Spinal cord (tissue), 10 donors: ENCODE results near the gene CAMK1. TPM values are rescaled to one million over a fixed set of nuclear protein-coding genes. Genes with fewer than 3 reads are reported as not detected.

ENCODE experiments used
- DNase-seq, 6 donors: peaks; one replicate each; pipeline versions ENCODE4 v3.0.0 to v3.0.0-alpha.2; 2013 to 2015; ENCODE audit warnings: low spot score in 6 of 6, low read depth in 4 of 6
- H3K27ac ChIP-seq: one replicate; pipeline ENCODE4 v1.5.1; 2013; ENCODE audit warnings: low read depth, low read length, control low read depth
- H3K27me3 ChIP-seq: one replicate; pipeline ENCODE4 v1.6.1; 2013; ENCODE audit warnings: low read length; ENCODE audit not compliant: control insufficient read depth, insufficient read depth
- H3K36me3 ChIP-seq: one replicate; pipeline ENCODE4 v1.6.1; 2013; ENCODE audit warnings: low read length; ENCODE audit not compliant: control insufficient read depth, insufficient read depth
- H3K4me1 ChIP-seq: one replicate; pipeline ENCODE4 v1.6.1; 2013; ENCODE audit warnings: low read length; ENCODE audit not compliant: control insufficient read depth, insufficient read depth
- H3K4me3 ChIP-seq: one replicate; pipeline ENCODE4 v1.5.1; 2013; ENCODE audit warnings: low read depth, low read length, control low read depth
- H3K9me3 ChIP-seq: one replicate; pipeline ENCODE4 v1.6.1; 2013; ENCODE audit warnings: low read length; ENCODE audit not compliant: control insufficient read depth, insufficient read depth
- WGBS: methylation state at CpG from one replicate; pipeline ENCODE4 v1.1.5; 2013; ENCODE audit warnings: missing lambda C conversion rate; ENCODE audit not compliant: insufficient coverage; 5-methylcytosine and 5-hydroxymethylcytosine counted together
- polyA plus RNA-seq, 2 donors: library from polyadenylated mRNA; unstranded; fragments of 120-200 nt; gene quantifications; one replicate each; pipeline ENCODE4 v1.2.1, GENCODE V29; 2013; ENCODE audit not compliant: insufficient read length in 2 of 2
- total RNA-seq, 2 donors: library from RNA; depleted of rRNA in 1 of 2; stranded (reverse); fragments of 120-200 nt in 1 of 2; fragments of >200 nt in 1 of 2; gene quantifications; one replicate each; pipeline versions ENCODE4 v1.2.3 to v1.2.4, GENCODE V29; 2013 to 2014
- donor health status: healthy.

CAMK1 gene
- total and polyA plus RNA-seq, 4 donors: 36.3 to 64.4 (median 43.2) TPM

GRCh38 chr3:9762871-9763270 is 6.9 kb downstream of the CAMK1 start:
- H3K27ac ChIP-seq: no peak overlapping the region
- H3K4me1 ChIP-seq: peaks cover 9% of the 10 kb centered on the region
- peaks cover 76% of the 10 kb centered on the region for H3K36me3 ChIP-seq
- H3K4me3 ChIP-seq: no peak overlapping the region
- H3K27me3 ChIP-seq: no peaks in the 10 kb centered on the region
- no peak for DNase-seq
- no peaks in the 10 kb centered on the region for H3K9me3 ChIP-seq
- WGBS: 89% methylated on average over 8 of the region's 8 CpGs

DNA sequence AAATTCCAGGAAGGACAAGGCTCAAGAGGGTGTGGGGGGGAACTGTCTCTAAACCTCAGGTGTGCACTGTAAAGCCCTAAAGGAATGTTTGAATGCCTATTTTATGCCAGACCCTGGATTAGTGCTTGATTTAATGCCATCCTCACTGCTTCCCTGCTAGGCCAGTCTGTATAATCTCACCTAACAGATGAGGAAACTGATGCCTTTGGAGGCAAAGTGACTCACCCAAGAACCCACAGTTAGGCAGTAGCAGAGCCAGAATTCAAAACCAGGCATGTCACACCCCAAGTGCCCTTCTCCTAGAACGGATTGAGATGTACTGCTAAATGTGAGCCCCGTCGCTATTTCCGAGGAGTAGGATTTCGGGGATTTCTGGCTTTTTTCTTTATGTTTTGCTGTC is 7.8 kb downstream of the CAMK1 start:
- Histone ChIP-seq H3K4me3 (no peak overlapping the region), H3K27me3 (no peaks in the 10 kb centered on the region), H3K9me3 (no peaks in the 10 kb centered on the region), H3K27ac (no peak overlapping the region), H3K36me3 (peaks cover 79% of the 10 kb centered on the region), H3K4me1 (peaks cover 5% of the 10 kb centered on the region)
- WGBS: no CpG with 5 or more reads among the region's 5 CpGs
- DNase-seq: no peak

DNA sequence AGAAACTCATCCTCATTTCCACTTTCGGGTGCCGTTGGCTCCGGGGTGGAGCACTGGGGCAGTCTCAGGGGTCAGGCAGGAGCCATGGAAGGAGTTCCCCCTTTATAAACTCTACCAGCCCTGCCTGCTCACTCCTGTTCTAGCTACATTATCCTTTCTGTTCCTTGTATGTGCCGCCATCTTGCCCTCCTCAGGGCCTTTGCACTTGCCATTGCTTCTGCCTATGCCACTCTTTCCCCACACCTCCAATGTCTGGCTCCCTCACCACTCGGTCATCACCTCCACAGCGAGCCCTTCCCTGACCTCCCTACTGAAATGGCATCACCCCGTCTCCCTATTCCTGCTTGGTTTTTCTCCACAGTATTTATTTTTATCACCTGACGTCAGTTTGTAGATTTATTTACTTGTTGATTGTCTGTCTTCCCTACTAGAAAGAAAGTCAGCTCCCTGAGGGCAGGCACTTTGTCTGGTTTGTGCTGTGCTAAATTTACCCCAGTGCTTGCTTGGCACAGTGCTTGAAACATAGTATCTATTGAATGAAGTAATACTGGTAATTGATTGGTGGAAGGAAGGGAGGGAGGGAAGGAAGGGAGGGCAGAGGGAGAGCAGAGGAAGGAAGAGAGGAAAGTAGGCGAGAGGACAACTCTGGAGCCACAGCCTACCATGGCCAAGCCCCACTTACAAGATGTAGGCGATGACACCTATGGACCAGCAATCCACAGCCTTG is 8.8 kb downstream of the CAMK1 start:
- Histone ChIP-seq H3K27me3 (no peaks in the 10 kb centered on the region), H3K4me1 (peaks cover 4% of the 10 kb centered on the region), H3K36me3 (peaks cover 87% of the 10 kb centered on the region), H3K9me3 (no peaks in the 10 kb centered on the region), H3K27ac (no peak overlapping the region), H3K4me3 (no peak overlapping the region)
- no peak for DNase-seq
- WGBS: 90% methylated on average over 7 of the region's 10 CpGs

DNA sequence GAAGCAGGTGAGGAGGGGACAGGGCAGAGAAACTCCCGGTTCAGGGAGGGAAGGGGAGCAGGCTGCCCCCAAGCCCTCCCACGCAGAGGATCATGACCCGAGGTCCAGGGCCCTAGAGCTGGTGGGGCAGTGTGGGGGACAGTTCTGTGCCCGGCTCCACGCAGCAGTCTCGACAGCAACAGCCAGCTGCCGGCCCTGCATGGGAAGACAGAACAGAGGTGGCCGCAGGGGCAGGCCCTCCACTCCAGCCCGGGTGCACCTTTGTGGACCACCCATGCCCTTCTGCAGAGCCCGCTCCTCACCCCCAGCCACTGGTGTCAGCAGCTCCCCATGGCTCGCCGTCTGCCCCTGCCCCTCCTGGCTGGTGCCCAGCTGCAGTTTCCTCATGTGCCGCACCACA is 12.3 kb downstream of the CAMK1 start:
- no peak overlapping the region for H3K27ac ChIP-seq
- peaks cover 89% of the 10 kb centered on the region for H3K36me3 ChIP-seq
- H3K4me3 ChIP-seq: no peak overlapping the region
- no peaks in the 10 kb centered on the region for H3K27me3 ChIP-seq
- no peaks in the 10 kb centered on the region for H3K9me3 ChIP-seq
- no peak for DNase-seq
- peaks cover 5% of the 10 kb centered on the region for H3K4me1 ChIP-seq
- 92% methylated on average over 13 of the region's 13 CpGs for WGBS

- Histone ChIP-seq H3K27me3 (no peaks in the 10 kb centered on the region), H3K27ac (no peak overlapping the region), H3K9me3 (no peaks in the 10 kb centered on the region), H3K4me3 (no peak overlapping the region), H3K36me3 (peaks cover 72% of the 10 kb centered on the region), H3K4me1 (peaks cover 21% of the 10 kb centered on the region)
- no peak for DNase-seq
- 89% methylated on average over 8 of the region's 8 CpGs for WGBS
Measured at GRCh38 chr3:9754678-9755077, 15.1 kb downstream of the CAMK1 start.

GRCh38 chr3:9750556-9751411 is 19.0 kb downstream of the CAMK1 start:
- Histone ChIP-seq H3K4me3 (peak overlapping the region; percentile 91), H3K4me1 (peaks cover 32% of the 10 kb centered on the region), H3K9me3 (no peaks in the 10 kb centered on the region), H3K27me3 (no peaks in the 10 kb centered on the region), H3K36me3 (peaks cover 63% of the 10 kb centered on the region), H3K27ac (peak overlapping the region; percentile 97)
- no peak for DNase-seq
- WGBS: 45% methylated on average over 16 of the region's 17 CpGs

DNA sequence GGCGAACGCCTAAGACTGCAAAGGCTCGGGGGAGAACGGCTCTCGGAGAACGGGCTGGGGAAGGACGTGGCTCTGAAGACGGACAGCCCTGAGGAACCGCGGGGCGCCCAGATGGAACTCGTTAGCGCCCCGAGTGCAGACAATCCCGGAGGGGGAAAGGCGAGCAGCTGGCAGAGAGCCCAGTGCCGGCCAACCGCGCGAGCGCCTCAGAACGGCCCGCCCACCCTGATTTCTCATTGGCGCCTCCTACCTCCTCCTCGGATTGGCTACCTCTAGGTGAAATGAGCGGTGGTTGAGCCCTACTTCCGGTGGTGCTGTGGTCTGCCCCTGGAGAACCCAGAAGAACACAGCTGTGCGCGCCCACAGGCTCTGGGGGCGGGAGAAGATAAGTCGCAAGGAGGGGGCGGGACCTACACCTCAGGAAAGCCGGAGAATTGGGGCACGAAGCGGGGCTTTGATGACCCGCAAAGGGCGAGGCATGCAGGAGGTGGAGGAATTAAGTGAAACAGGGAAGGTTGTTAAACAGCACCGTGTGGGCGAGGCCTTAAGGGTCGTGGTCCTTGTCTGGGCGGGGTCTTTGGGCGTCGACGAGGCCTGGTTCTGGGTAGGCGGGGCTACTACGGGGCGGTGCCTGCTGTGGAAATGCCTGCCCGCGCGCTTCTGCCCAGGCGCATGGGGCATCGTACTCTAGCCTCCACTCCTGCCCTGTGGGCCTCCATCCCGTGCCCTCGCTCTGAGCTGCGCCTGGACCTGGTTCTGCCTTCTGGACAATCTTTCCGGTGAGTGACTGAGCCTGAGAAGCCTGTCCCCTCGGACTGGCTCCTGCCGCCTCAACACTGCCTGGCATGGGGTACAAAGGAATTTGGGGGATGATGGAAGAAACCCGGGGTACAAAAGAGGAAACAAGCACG is 19.8 kb downstream of the CAMK1 start, which contains the start of gene OGG1:
TSS of gene OGG1 (plus strand) at position 308 of the 911 bp plus-strand sequence. CDS start at position 643, 335 bp downstream.
- Histone ChIP-seq H3K36me3 (peaks cover 66% of the 10 kb centered on the region), H3K27ac (peak within 1 kb of the TSS; percentile 97), H3K27me3 (no peaks in the 10 kb centered on the region), H3K9me3 (no peaks in the 10 kb centered on the region), H3K4me3 (peak within 1 kb of the TSS; percentile 91), H3K4me1 (peaks cover 32% of the 10 kb centered on the region)
- WGBS: under 1% methylated on average over 59 of the region's 60 CpGs
- DNase-seq: peak; percentile 91 to 99 (median 96)

- H3K27me3 ChIP-seq: no peaks in the 10 kb centered on the region
- H3K36me3 ChIP-seq: peaks cover 66% of the 10 kb centered on the region
- H3K4me1 ChIP-seq: peaks cover 28% of the 10 kb centered on the region
- peak overlapping the region; percentile 97 for H3K27ac ChIP-seq
- 0% methylated on average over 19 of the region's 19 CpGs for WGBS
- no peaks in the 10 kb centered on the region for H3K9me3 ChIP-seq
- DNase-seq: no peak
- peak overlapping the region; percentile 91 for H3K4me3 ChIP-seq
Measured at GRCh38 chr3:9749296-9749644, 20.5 kb downstream of the CAMK1 start.

GRCh38 chr3:9748031-9748430 is 21.7 kb downstream of the CAMK1 start:
- Histone ChIP-seq H3K27me3 (no peaks in the 10 kb centered on the region), H3K27ac (no peak overlapping the region), H3K4me3 (no peak overlapping the region), H3K36me3 (peaks cover 71% of the 10 kb centered on the region), H3K9me3 (no peaks in the 10 kb centered on the region), H3K4me1 (peaks cover 28% of the 10 kb centered on the region)
- DNase-seq: no peak
- 88% methylated on average over 1 of the region's 2 CpGs for WGBS
